DLD1 (cell line): ENCODE results near the gene HAAO.

ENCODE experiments used
- in situ Hi-C: cut with HindIII; loops from 2 replicates; pipeline ENCODE4 v1.10.0; 2017; ENCODE audit warnings: low sequenced_read_pairs

The HAAO gene

GRCh38 chr2:42819160-42819559 is 26.8 kb upstream of the HAAO start:
- in situ Hi-C loops, result loop anchor here (10.0 kb wide), 3 partner anchors 76 to 746 kb away; no protein-coding TSS in a partner anchor

- in situ Hi-C loops, result loop anchor here (10.0 kb wide), 3 partner anchors 79 to 749 kb away; no protein-coding TSS in a partner anchor
These were observed 23.3 kb upstream of the HAAO start for GRCh38 chr2:42815726-42816125.

GRCh38 chr2:42813763-42814162 is 21.4 kb upstream of the HAAO start:
- in situ Hi-C loops, result loop anchor here (10.0 kb wide), 3 partner anchors 81 to 751 kb away; no protein-coding TSS in a partner anchor

GRCh38 chr2:42812899-42813479 is 20.6 kb upstream of the HAAO start:
- in situ Hi-C loops, result loop anchor here (10.0 kb wide), 3 partner anchors 82 to 752 kb away; no protein-coding TSS in a partner anchor

- in situ Hi-C loops, result loop anchor here (10.0 kb wide), 3 partner anchors 84 to 754 kb away; no protein-coding TSS in a partner anchor
These were observed 18.8 kb upstream of the HAAO start for GRCh38 chr2:42810971-42811811.

- in situ Hi-C loops, result loop anchor here (10.0 kb wide), 3 partner anchors 84 to 754 kb away; no protein-coding TSS in a partner anchor
These were observed 18.0 kb upstream of the HAAO start for GRCh38 chr2:42810121-42810970.

GRCh38 chr2:42809819-42810120 is 17.4 kb upstream of the HAAO start:
- in situ Hi-C loops, result loop anchor here (10.0 kb wide), 3 partner anchors 85 to 755 kb away; no protein-coding TSS in a partner anchor

GRCh38 chr2:42809131-42809818 is 16.9 kb upstream of the HAAO start:
- in situ Hi-C loops, result no loop called here

GRCh38 chr2:42808301-42808700 is 15.9 kb upstream of the HAAO start:
- in situ Hi-C loops, result no loop called here

- in situ Hi-C loops, result no loop called here
These were observed 14.4 kb upstream of the HAAO start for GRCh38 chr2:42806786-42807185.

- in situ Hi-C loops, result no loop called here
These were observed 12.5 kb upstream of the HAAO start for GRCh38 chr2:42804891-42805290.

- in situ Hi-C loops, result no loop called here
These were observed 12.0 kb upstream of the HAAO start for GRCh38 chr2:42804338-42804737.

GRCh38 chr2:42802150-42802549 is 9.8 kb upstream of the HAAO start:
- in situ Hi-C loops, result no loop called here

GRCh38 chr2:42801381-42801780 is 9.0 kb upstream of the HAAO start:
- in situ Hi-C loops, result no loop called here

GRCh38 chr2:42800981-42801380 is 8.6 kb upstream of the HAAO start:
- in situ Hi-C loops, result no loop called here

GRCh38 chr2:42800461-42800962 is 8.1 kb upstream of the HAAO start:
- in situ Hi-C loops, result no loop called here

- in situ Hi-C loops, result no loop called here
These were observed 7.5 kb upstream of the HAAO start for GRCh38 chr2:42799881-42800280.

- in situ Hi-C loops, result no loop called here
These were observed 4.9 kb upstream of the HAAO start for GRCh38 chr2:42797281-42797680.

GRCh38 chr2:42796427-42797248 is 4.3 kb upstream of the HAAO start:
- in situ Hi-C loops, result no loop called here
